Kidney (tissue), 14 donors: ENCODE results near the gene FUT8. TPM values are rescaled to one million over a fixed set of nuclear protein-coding genes. Genes with fewer than 3 reads are reported as not detected.

Experiments
- DNase-seq, 5 donors: peaks; one replicate each; pipeline ENCODE4 v3.0.0-alpha.2; 2013 to 2020
- FAIRE-seq: peaks from 2 replicates; lab custom pipeline; 2012; peaks lifted over from hg19 to GRCh38; lab: Jason Lieb, UNC
- H3K27ac ChIP-seq, 2 donors: one replicate each; pipeline ENCODE4 v1.7.0; 2013; ENCODE audit warnings: low read depth in 2 of 2, low read length in 2 of 2, inconsistent platforms in 1 of 2
- H3K27me3 ChIP-seq: one replicate; pipeline ENCODE4 v1.7.1; 2013; ENCODE audit warnings: low read length, inconsistent platforms; ENCODE audit not compliant: control insufficient read depth, insufficient read depth
- H3K36me3 ChIP-seq, 3 donors: one replicate each; pipeline versions ENCODE4 v1.7.0 to v1.7.1; 2013; ENCODE audit warnings: low read length in 3 of 3, control low read depth in 1 of 3, inconsistent platforms in 1 of 3; ENCODE audit not compliant: insufficient read depth in 3 of 3, control insufficient read depth in 2 of 3
- H3K4me1 ChIP-seq, 3 donors: one replicate each; pipeline versions ENCODE4 v1.7.0 to v1.7.1; 2013; ENCODE audit warnings: low read length in 3 of 3, inconsistent platforms in 1 of 3, low read depth in 1 of 3; ENCODE audit not compliant: control insufficient read depth in 2 of 3, insufficient read depth in 2 of 3
- H3K4me3 ChIP-seq, 3 donors: one replicate each; pipeline versions ENCODE4 v1.7.0 to v1.8.1; 2013; ENCODE audit warnings: low read length in 3 of 3, control low read depth in 1 of 3, inconsistent platforms in 1 of 3
- H3K9ac ChIP-seq, 3 donors: one replicate each; pipeline versions ENCODE4 v1.7.0 to v1.7.1; 2013; ENCODE audit warnings: low read length in 3 of 3, control low read depth in 1 of 3, inconsistent platforms in 1 of 3
- H3K9me3 ChIP-seq, 3 donors: one replicate each; pipeline versions ENCODE4 v1.7.0 to v1.7.1; 2013; ENCODE audit warnings: low read length in 3 of 3, control low read depth in 1 of 3, inconsistent platforms in 1 of 3; ENCODE audit not compliant: control insufficient read depth in 2 of 3, insufficient read depth in 1 of 3
- CTCF ChIP-seq: IDR thresholded peaks from 3 replicates; pipeline ENCODE4 v1.5.1; 2012; ENCODE audit warnings: mild to moderate bottlenecking, moderate library complexity, borderline replicate concordance; ENCODE audit not compliant: insufficient read depth; ENCODE audit errors: extremely low read depth
- intact Hi-C: fragments of 100-400 bp; cut with DNase I; formaldehyde crosslinking; loops from one replicate; pipeline ENCODE4 v1.11.1; 2022
- polyA plus RNA-seq: library from polyadenylated mRNA; stranded (reverse); fragments of 350-450 nt; fragmentation: Illumina TruSeq; extraction: RNeasy Lipid Tissue Mini Kit (QIAGEN cat#74804); gene quantifications from one replicate; pipeline ENCODE4 v1.2.3, GENCODE V29; 2014; ENCODE audit warnings: low read depth, low replicate concordance; ENCODE audit not compliant: insufficient read depth
- total RNA-seq: library from RNA; stranded (reverse); fragmentation: NEBNext Ultra II Directional; extraction: Animal tissue kit (Norgen Biotek cat#: 25700); gene quantifications from one replicate; pipeline ENCODE4 v1.2.1, GENCODE V29; 2021
- donor health status: control.
- donor health status: control.
- donor health status: control.
- donor health status: control.
- donor health status: control.
- donor health status: DM: yes; HTN: yes; CAD: no.
- donor health status: Normal renal cell carcinoma (clear cell type).

Gene FUT8
- total and polyA plus RNA-seq, 2 donors from 2014 or later: 8.2 to 49.6 TPM

GRCh38 chr14:65373671-65374039 lies 38.9 kb upstream of the FUT8 start:
- Histone ChIP-seq H3K4me3 (no peak overlapping the region), H3K36me3 (no peaks in the 10 kb centered on the region), H3K9me3 (no peaks in the 10 kb centered on the region), H3K27ac (no peak overlapping the region), H3K27me3 (no peaks in the 10 kb centered on the region), H3K9ac (no peak overlapping the region), H3K4me1 (no peaks in the 10 kb centered on the region)
- no peak for FAIRE-seq
- no peak for TF ChIP-seq CTCF
- intact Hi-C loops: no loop called here
- no peak for DNase-seq

GRCh38 chr14:65377576-65377975 lies 35.0 kb upstream of the FUT8 start:
- FAIRE-seq (no peak), DNase-seq (no peak)
- H3K36me3 ChIP-seq: no peaks in the 10 kb centered on the region
- no peak for TF ChIP-seq CTCF
- no peaks in the 10 kb centered on the region for H3K27me3 ChIP-seq
- H3K4me1 ChIP-seq: no peaks in the 10 kb centered on the region
- no peak overlapping the region for H3K4me3 ChIP-seq
- H3K9me3 ChIP-seq: no peaks in the 10 kb centered on the region
- no peak overlapping the region for H3K9ac ChIP-seq
- intact Hi-C loops: no loop called here
- H3K27ac ChIP-seq: no peak overlapping the region

- Histone ChIP-seq H3K36me3 (no peaks in the 10 kb centered on the region), H3K27ac (no peak overlapping the region), H3K4me3 (no peak overlapping the region), H3K9me3 (no peaks in the 10 kb centered on the region), H3K9ac (no peak overlapping the region), H3K27me3 (no peaks in the 10 kb centered on the region), H3K4me1 (no peaks in the 10 kb centered on the region)
- FAIRE-seq (no peak), DNase-seq (no peak)
- TF ChIP-seq CTCF: no peak
- intact Hi-C loops: no loop called here
These were observed 29.9 kb upstream of the FUT8 start for GRCh38 chr14:65382586-65382985.

GRCh38 chr14:65387171-65387570 lies 25.4 kb upstream of the FUT8 start:
- FAIRE-seq (no peak), DNase-seq (no peak)
- H3K27ac ChIP-seq: no peak overlapping the region
- H3K27me3 ChIP-seq: no peaks in the 10 kb centered on the region
- intact Hi-C loops: no loop called here
- no peaks in the 10 kb centered on the region for H3K4me1 ChIP-seq
- H3K9me3 ChIP-seq: no peaks in the 10 kb centered on the region
- no peaks in the 10 kb centered on the region for H3K36me3 ChIP-seq
- H3K9ac ChIP-seq: no peak overlapping the region
- TF ChIP-seq CTCF: no peak
- H3K4me3 ChIP-seq: no peak overlapping the region
